Peyer's patch (tissue), 4 donors: Measurements from ENCODE around the gene RASA3.

Experiments
- POLR2A ChIP-seq, 2 donors: fragments of 450-650 bp; IDR thresholded peaks; one replicate each; pipeline ENCODE4 v1.5.1; 2017; ENCODE audit warnings: antibody characterized with exemption in 2 of 2, mild to moderate bottlenecking in 2 of 2, moderate library complexity in 2 of 2
- TF ChIP-seq, protein P1 (sequence below), 6 experiments: fragments of 450-650 bp in 4 of 6; fragments of 200-600 bp in 2 of 6; sonication (generic) in 1 of 6; IDR thresholded peaks; one replicate each; pipeline ENCODE4 v1.5.1; 2017 to 2019; ENCODE audit warnings: antibody characterized with exemption in 6 of 6, mild to moderate bottlenecking in 3 of 6, moderate library complexity in 1 of 6

DNA sequence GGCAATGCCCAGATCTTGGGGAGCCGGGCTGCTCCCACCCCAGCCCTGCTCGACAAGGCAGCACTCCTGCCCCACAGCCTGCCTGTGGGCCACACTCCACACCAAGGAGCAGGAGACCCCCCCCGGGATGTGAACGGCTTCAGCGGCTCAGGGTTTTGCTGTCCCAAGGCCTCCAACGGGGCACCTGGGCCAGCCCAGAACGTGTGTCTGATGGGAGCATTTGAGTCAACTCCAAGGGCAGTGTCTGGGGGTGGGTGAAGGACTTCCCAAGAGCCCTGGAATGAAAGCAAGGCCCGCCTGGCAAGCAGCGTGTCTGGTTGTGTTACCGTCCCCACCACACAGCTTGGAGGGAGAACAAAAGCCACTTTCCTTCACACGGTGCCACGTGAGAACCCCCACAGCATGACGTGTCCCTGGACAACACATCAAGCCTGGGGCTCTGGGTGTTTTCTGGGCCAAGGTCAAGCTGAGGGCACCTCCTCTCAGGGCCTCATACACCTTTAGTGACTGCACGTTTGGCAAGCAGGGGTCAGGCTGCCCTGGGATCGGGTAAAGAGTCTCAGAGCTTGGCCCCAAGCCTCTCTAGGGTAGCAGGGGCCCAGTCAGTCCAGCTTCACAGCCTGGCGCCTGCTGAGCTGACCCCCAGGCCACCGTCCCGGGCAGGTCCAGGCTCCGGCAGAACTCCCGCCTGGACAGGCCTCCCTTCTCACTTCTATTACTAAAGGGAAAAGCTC lies 164.5 kb downstream of the RASA3 start:
- TF ChIP-seq, protein P1, sequence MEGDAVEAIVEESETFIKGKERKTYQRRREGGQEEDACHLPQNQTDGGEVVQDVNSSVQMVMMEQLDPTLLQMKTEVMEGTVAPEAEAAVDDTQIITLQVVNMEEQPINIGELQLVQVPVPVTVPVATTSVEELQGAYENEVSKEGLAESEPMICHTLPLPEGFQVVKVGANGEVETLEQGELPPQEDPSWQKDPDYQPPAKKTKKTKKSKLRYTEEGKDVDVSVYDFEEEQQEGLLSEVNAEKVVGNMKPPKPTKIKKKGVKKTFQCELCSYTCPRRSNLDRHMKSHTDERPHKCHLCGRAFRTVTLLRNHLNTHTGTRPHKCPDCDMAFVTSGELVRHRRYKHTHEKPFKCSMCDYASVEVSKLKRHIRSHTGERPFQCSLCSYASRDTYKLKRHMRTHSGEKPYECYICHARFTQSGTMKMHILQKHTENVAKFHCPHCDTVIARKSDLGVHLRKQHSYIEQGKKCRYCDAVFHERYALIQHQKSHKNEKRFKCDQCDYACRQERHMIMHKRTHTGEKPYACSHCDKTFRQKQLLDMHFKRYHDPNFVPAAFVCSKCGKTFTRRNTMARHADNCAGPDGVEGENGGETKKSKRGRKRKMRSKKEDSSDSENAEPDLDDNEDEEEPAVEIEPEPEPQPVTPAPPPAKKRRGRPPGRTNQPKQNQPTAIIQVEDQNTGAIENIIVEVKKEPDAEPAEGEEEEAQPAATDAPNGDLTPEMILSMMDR (IDR thresholded peaks at IDR 0.05), result no peak
- no peak for TF ChIP-seq POLR2A (IDR thresholded peaks at IDR 0.05)
